GM19452 (cell line): ENCODE results near the gene OR4F15.

Experiments used
- ATAC-seq: cut with Tn5 transposase; IDR thresholded peaks from one replicate; pipeline ENCODE4 v1.9.1; 2021; ENCODE audit not compliant: unreplicated experiment

The OR4F15 gene

GRCh38 chr15:101803676-101804075 lies 8.3 kb upstream of the OR4F15 start:
- no peak for ATAC-seq

GRCh38 chr15:101804375-101804774 lies 7.6 kb upstream of the OR4F15 start:
- no peak for ATAC-seq

- no peak for ATAC-seq
Observed at GRCh38 chr15:101804941-101805340, 7.1 kb upstream of the OR4F15 start.

- ATAC-seq, result no peak
Observed at GRCh38 chr15:101805605-101806345, 6.2 kb upstream of the OR4F15 start.

- ATAC-seq, result no peak
Observed at GRCh38 chr15:101807345-101807945, 4.6 kb upstream of the OR4F15 start.

- no peak for ATAC-seq
Observed at GRCh38 chr15:101808201-101808600, 3.8 kb upstream of the OR4F15 start.

GRCh38 chr15:101810456-101810855 lies 1.5 kb upstream of the OR4F15 start:
- ATAC-seq, result no peak

- no peak for ATAC-seq
Observed at GRCh38 chr15:101810876-101811275, 1.1 kb upstream of the OR4F15 start.

- ATAC-seq, result no peak
Observed at GRCh38 chr15:101813803-101814534, 2.0 kb downstream of the OR4F15 start.

GRCh38 chr15:101820781-101821180 lies 8.8 kb downstream of the OR4F15 start:
- ATAC-seq, result no peak

GRCh38 chr15:101827257-101827656 lies 15.3 kb downstream of the OR4F15 start:
- no peak for ATAC-seq

GRCh38 chr15:101828774-101829173 lies 16.8 kb downstream of the OR4F15 start:
- no peak for ATAC-seq

GRCh38 chr15:101841656-101842055 lies 29.7 kb downstream of the OR4F15 start:
- ATAC-seq, result no peak

GRCh38 chr15:101844916-101845315 lies 32.9 kb downstream of the OR4F15 start:
- no peak for ATAC-seq

- no peak for ATAC-seq
Observed at GRCh38 chr15:101852356-101852755, 40.4 kb downstream of the OR4F15 start.
